22Rv1 (cell line): ENCODE data around the gene MBLAC2.
A peak's percentile ranks its signal among the peaks of the same experiment; 100 is the strongest.

Experiments used
- H3K27ac ChIP-seq: fragments of 450-650 bp; 2 replicates; pipeline ENCODE4 v1.5.1; 2017
- CTCF ChIP-seq: fragments of 450-650 bp; IDR thresholded peaks from 2 replicates; pipeline ENCODE4 v1.5.1; 2017; ENCODE audit warnings: mild to moderate bottlenecking
- ZFX ChIP-seq: fragments of 450-650 bp; IDR thresholded peaks from 2 replicates; pipeline ENCODE4 v1.6.1; 2017; ENCODE audit warnings: antibody characterized with exemption, borderline replicate concordance

MBLAC2 gene

GRCh38 chr5:90472783-90473395, 1.7 kb downstream of the MBLAC2 start:
- TF ChIP-seq CTCF (no peak), ZFX (no peak)
- H3K27ac ChIP-seq: no peak overlapping the region

GRCh38 chr5:90461288-90461687, 13.3 kb downstream of the MBLAC2 start:
- H3K27ac ChIP-seq: no peak overlapping the region
- TF ChIP-seq CTCF (no peak), ZFX (no peak)

- no peak for TF ChIP-seq CTCF
- TF ChIP-seq ZFX: no peak
- H3K27ac ChIP-seq: no peak overlapping the region
Observed at GRCh38 chr5:90446961-90447360, 27.6 kb downstream of the MBLAC2 start.

GRCh38 chr5:90440644-90441043, 33.9 kb downstream of the MBLAC2 start:
- no peak overlapping the region for H3K27ac ChIP-seq

GRCh38 chr5:90438100-90438499, 36.5 kb downstream of the MBLAC2 start:
- TF ChIP-seq CTCF (no peak), ZFX (no peak)
- H3K27ac ChIP-seq: no peak overlapping the region

More at GRCh38 chr5:90440644-90441043, 33.9 kb downstream of the MBLAC2 start:
- TF ChIP-seq ZFX: no peak
- no peak for TF ChIP-seq CTCF

- H3K27ac ChIP-seq: no peak overlapping the region
- TF ChIP-seq CTCF (no peak), ZFX (no peak)
Observed at GRCh38 chr5:90437663-90438062, 36.9 kb downstream of the MBLAC2 start.

GRCh38 chr5:90434116-90434714, 40.4 kb downstream of the MBLAC2 start:
- TF ChIP-seq CTCF (peak; percentile 80), ZFX (no peak)
- no peak overlapping the region for H3K27ac ChIP-seq
